ENCODE results near the gene CYBB. TPM values are rescaled to one million over a fixed set of nuclear protein-coding genes. Genes with fewer than 3 reads are reported as not detected.
"Not testable (repeated sequence)": the region's sequence is repeated elsewhere in the genome, so short reads cannot be mapped to it uniquely, and the experiment has no call there.

The CYBB gene
- total RNA-seq, 6 experiments from 2014 or later: not detected

DNA sequence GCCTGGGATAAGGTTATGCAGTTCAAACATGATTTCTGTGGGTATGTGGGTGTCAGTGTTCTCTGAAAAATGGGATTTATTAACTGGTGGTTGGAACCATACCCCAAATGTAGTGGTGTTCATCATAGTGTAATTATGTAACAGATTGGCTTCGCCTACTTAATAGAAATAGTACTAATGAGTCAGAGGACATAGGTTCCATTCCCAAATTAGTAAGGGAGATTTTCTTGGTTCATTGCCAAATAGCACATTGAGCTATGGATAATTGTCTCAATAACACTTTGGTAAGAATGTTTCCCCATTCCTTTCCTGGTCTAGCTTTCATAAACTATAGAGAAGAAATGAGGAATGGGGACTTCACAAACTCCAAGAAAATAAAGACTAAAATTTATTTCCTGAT is 20.5 kb upstream of the CYBB start:
- Mint-ChIP-seq H3K9me3 (no peaks in the 10 kb centered on the region), H3K36me3 (ENCODE audit: low read depth) (no peaks in the 10 kb centered on the region), H3K4me3 (no peak overlapping the region), H3K27ac (no peak overlapping the region), H3K4me1 (ENCODE audit: low read depth) (no peaks in the 10 kb centered on the region), H3K27me3 (ENCODE audit: insufficient read depth) (no peaks in the 10 kb centered on the region)
- TF ChIP-seq, protein P1, sequence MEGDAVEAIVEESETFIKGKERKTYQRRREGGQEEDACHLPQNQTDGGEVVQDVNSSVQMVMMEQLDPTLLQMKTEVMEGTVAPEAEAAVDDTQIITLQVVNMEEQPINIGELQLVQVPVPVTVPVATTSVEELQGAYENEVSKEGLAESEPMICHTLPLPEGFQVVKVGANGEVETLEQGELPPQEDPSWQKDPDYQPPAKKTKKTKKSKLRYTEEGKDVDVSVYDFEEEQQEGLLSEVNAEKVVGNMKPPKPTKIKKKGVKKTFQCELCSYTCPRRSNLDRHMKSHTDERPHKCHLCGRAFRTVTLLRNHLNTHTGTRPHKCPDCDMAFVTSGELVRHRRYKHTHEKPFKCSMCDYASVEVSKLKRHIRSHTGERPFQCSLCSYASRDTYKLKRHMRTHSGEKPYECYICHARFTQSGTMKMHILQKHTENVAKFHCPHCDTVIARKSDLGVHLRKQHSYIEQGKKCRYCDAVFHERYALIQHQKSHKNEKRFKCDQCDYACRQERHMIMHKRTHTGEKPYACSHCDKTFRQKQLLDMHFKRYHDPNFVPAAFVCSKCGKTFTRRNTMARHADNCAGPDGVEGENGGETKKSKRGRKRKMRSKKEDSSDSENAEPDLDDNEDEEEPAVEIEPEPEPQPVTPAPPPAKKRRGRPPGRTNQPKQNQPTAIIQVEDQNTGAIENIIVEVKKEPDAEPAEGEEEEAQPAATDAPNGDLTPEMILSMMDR (IDR thresholded peaks at IDR 0.05): no peak
- DNase-seq: no peak

DNA sequence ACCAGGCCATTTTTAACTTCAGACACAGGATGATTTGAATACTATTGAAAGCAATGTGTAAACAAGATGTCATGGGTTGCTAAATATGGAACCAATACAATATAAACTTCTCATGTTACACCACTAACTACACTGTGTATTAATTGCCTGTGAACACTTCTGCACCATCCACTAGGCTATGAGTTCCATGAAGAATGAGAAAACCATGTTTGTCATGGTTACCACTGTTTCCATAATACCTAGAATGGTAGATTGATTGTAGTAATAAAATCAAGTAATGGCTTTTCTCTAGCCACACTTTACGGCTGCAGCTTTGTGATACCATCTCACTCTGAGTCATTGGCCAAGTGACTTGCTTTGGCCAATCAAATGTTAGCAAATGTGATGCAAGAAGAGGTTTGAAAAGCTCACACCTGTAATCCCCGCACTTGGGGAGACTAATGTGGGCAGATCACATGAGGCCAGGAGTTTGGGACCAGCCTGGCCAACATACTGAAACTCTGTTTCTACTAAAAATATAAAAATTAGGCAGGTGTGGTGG is 19.9 kb upstream of the CYBB start:
- H3K9me3 Mint-ChIP-seq: no peaks in the 10 kb centered on the region
- H3K4me1 Mint-ChIP-seq (ENCODE audit: low read depth): no peaks in the 10 kb centered on the region
- no peaks in the 10 kb centered on the region for H3K27me3 Mint-ChIP-seq (ENCODE audit: insufficient read depth)
- DNase-seq: no peak
- H3K36me3 Mint-ChIP-seq (ENCODE audit: low read depth): no peaks in the 10 kb centered on the region
- no peak overlapping the region for H3K27ac Mint-ChIP-seq
- H3K4me3 Mint-ChIP-seq: no peak overlapping the region
- TF ChIP-seq, protein P1 (IDR thresholded peaks at IDR 0.05): no peak

DNA sequence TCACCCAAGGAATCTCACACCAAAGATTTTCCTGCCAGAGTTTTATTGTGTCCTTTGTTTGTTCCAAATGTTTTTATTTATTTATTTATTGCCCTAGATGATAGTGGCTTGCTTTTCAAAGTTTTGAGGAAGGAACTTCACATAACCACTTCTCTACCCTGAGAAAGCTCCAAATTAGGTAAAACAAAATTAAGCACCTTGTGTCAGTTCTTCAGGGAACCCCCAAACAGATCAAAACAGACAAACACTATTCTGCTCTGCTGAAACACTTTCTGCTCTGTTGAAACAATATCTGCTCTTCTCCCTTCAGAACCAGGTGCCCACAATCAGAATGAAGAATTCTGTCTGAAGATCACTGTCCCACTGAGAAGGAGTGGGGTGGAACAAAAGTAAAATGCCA is 16.5 kb upstream of the CYBB start:
- TF ChIP-seq, protein P1 (IDR thresholded peaks at IDR 0.05): no peak
- H3K27ac Mint-ChIP-seq: no peak overlapping the region
- H3K36me3 Mint-ChIP-seq (ENCODE audit: low read depth): no peaks in the 10 kb centered on the region
- H3K9me3 Mint-ChIP-seq: no peaks in the 10 kb centered on the region
- H3K4me1 Mint-ChIP-seq (ENCODE audit: low read depth): no peaks in the 10 kb centered on the region
- no peak overlapping the region for H3K4me3 Mint-ChIP-seq
- DNase-seq: no peak
- H3K27me3 Mint-ChIP-seq (ENCODE audit: insufficient read depth): peaks cover 6% of the 10 kb centered on the region; the same call in 1 of the 2 replicates

DNA sequence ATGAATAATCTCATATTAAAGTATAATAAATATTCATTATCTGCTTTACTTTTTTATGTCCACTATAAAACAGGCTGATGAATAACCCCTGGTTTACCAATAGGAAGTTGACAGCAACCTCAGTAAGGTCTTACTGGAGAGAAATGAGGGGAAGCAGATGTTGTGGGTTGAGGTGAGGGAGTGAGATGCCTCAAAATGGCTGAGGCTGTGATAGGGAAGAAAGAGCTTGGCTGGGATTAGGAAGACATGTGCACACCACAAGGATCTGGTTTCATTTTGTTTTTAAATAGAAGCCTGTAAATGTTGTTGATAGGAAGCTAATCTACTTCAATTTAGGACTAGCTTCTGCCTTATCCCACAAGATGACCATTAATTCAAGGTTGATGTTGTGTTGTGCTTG is 14.4 kb upstream of the CYBB start:
- H3K27me3 Mint-ChIP-seq (ENCODE audit: insufficient read depth): peaks cover 6% of the 10 kb centered on the region; the same call in 1 of the 2 replicates
- no peaks in the 10 kb centered on the region for H3K36me3 Mint-ChIP-seq (ENCODE audit: low read depth)
- DNase-seq: no peak

DNA sequence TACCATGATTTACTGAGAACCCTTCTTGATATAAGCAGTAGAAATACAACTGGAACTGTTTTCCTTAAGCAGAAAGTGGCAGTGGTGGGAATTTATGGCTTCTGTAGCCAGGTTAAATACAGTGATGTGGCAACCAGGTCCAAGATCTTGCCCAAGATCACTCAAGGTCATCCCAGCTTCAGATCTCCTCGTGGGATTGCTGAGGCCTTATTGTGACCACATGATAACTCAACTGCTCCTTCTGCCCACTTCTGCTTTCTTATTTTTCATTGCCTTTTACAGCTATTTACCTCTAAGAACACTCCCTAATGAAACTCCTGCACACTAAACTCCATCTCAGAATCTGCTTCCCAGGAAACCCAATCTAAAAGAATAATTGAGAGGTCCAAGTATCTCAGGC is 12.4 kb upstream of the CYBB start:
- Mint-ChIP-seq H3K27ac (no peak overlapping the region), H3K9me3 (no peaks in the 10 kb centered on the region), H3K4me3 (no peak overlapping the region), H3K36me3 (ENCODE audit: low read depth) (no peaks in the 10 kb centered on the region), H3K4me1 (ENCODE audit: low read depth) (no peaks in the 10 kb centered on the region), H3K27me3 (ENCODE audit: insufficient read depth) (peaks cover 6% of the 10 kb centered on the region; the same call in 1 of the 2 replicates)
- no peak for DNase-seq
- TF ChIP-seq, protein P1 (IDR thresholded peaks at IDR 0.05): no peak

More for the DNA sequence above, 14.4 kb upstream of the CYBB start:
- H3K9me3 Mint-ChIP-seq: no peaks in the 10 kb centered on the region
- no peaks in the 10 kb centered on the region for H3K4me1 Mint-ChIP-seq (ENCODE audit: low read depth)
- no peak overlapping the region for H3K4me3 Mint-ChIP-seq
- TF ChIP-seq, protein P1 (IDR thresholded peaks at IDR 0.05): no peak
- no peak overlapping the region for H3K27ac Mint-ChIP-seq

DNA sequence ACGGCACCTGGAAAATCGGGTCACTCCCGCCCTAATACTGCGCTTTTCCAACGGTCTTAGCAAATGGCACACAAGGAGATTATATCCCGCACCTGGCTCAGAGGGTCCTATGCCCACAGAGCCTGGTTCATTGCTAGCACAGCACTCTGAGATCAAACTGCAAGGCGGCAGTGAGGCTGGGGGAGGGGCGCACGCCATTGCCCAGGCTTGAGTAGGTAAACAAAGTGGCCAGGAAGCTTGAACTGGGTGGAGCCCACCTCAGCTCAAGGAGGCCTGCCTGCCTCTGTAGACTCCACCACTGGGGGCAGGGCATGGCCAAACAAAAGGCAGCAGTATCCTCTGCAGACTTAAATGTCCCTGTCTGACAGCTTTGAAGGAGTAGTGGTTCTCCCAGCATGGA is 11.0 kb upstream of the CYBB start:
- not testable (repeated sequence) for H3K4me3 Mint-ChIP-seq; H3K27ac Mint-ChIP-seq; H3K36me3 Mint-ChIP-seq (ENCODE audit: low read depth); H3K9me3 Mint-ChIP-seq; H3K4me1 Mint-ChIP-seq (ENCODE audit: low read depth); H3K27me3 Mint-ChIP-seq (ENCODE audit: insufficient read depth); DNase-seq

Data from HFFc6 (cell line).